ENCODE data around the gene RFPL3. TPM values are rescaled to one million over a fixed set of nuclear protein-coding genes. Genes with fewer than 3 reads are reported as not detected.

The RFPL3 gene
- total RNA-seq, 1 donor from 2014 or later, result not detected

DNA sequence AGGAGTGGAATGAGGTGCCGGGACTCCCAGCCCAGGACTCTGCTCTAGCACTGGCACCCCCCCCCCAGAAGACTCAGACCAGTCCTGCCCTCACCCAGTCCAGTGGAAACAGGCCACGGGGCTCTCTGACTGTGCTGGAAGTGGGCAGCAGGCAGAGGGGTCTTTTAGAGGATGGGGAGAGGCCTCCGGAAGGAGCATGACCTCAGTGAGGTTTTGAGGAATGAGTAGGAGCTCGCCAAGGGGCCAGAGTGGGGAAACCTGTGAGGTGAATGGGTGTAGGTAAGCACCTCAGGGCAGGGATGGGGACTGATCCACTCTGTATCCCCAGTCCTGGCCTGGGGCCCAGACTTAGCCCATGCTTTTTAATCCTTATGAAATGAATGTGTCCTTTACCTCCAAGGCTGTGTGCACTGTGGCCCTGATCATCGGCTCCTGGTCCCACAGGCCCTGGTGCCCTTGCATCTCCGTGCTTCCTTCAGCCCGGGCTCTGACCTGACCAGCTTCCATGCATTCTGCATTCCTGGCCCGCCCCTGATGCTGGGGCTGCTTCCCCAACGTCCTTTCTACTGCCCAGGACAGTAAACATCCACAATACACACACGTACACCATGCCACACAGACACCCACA, 24.4 kb upstream of the RFPL3 start:
- DNase-seq (ENCODE audit: low read depth), result no peak
- H3K27me3 Mint-ChIP-seq (ENCODE audit: low read depth, unreplicated experiment), result peaks cover 26% of the 10 kb centered on the region
- Histone ChIP-seq H3K4me2 (ENCODE audit: low read length) (no peak overlapping the region), H4K20me1 (ENCODE audit: insufficient read depth, low read length) (no peaks in the 10 kb centered on the region), H3K36me3 (ENCODE audit: insufficient read depth, low read length) (no peaks in the 10 kb centered on the region), H3K9me3 (ENCODE audit: insufficient read depth, low read depth, low read length) (no peaks in the 10 kb centered on the region), H3K4me3 (ENCODE audit: insufficient read depth, low read depth, low read length) (no peak overlapping the region), H3K27me3 (ENCODE audit: insufficient read depth, low read length) (no peaks in the 10 kb centered on the region), H3K27ac (ENCODE audit: low read depth, low read length) (no peak overlapping the region), H3K4me1 (ENCODE audit: insufficient read depth, low read length) (no peaks in the 10 kb centered on the region), H3K79me2 (ENCODE audit: insufficient read depth, low read length) (no peaks in the 10 kb centered on the region), H3K9ac (ENCODE audit: low read length) (no peak overlapping the region), H2AFZ (ENCODE audit: low read depth, low read length) (no peak overlapping the region)
- no peak for FAIRE-seq
- H3K36me3 Mint-ChIP-seq (ENCODE audit: low read depth, unreplicated experiment), result no peaks in the 10 kb centered on the region
- no peaks in the 10 kb centered on the region for H3K9me3 Mint-ChIP-seq (ENCODE audit: unreplicated experiment)
- no peak overlapping the region for H3K4me3 Mint-ChIP-seq (ENCODE audit: unreplicated experiment)
- H3K27ac Mint-ChIP-seq (ENCODE audit: unreplicated experiment), result no peak overlapping the region
- no peak for TF ChIP-seq EZH2 (IDR thresholded peaks at IDR 0.05; ENCODE audit: insufficient read depth, low read length)
- TF ChIP-seq, protein P1, sequence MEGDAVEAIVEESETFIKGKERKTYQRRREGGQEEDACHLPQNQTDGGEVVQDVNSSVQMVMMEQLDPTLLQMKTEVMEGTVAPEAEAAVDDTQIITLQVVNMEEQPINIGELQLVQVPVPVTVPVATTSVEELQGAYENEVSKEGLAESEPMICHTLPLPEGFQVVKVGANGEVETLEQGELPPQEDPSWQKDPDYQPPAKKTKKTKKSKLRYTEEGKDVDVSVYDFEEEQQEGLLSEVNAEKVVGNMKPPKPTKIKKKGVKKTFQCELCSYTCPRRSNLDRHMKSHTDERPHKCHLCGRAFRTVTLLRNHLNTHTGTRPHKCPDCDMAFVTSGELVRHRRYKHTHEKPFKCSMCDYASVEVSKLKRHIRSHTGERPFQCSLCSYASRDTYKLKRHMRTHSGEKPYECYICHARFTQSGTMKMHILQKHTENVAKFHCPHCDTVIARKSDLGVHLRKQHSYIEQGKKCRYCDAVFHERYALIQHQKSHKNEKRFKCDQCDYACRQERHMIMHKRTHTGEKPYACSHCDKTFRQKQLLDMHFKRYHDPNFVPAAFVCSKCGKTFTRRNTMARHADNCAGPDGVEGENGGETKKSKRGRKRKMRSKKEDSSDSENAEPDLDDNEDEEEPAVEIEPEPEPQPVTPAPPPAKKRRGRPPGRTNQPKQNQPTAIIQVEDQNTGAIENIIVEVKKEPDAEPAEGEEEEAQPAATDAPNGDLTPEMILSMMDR (IDR thresholded peaks at IDR 0.05; ENCODE audit: insufficient read depth, low read depth, low read length), result no peak
- no peaks in the 10 kb centered on the region for H3K4me1 Mint-ChIP-seq (ENCODE audit: low read depth, unreplicated experiment)

DNA sequence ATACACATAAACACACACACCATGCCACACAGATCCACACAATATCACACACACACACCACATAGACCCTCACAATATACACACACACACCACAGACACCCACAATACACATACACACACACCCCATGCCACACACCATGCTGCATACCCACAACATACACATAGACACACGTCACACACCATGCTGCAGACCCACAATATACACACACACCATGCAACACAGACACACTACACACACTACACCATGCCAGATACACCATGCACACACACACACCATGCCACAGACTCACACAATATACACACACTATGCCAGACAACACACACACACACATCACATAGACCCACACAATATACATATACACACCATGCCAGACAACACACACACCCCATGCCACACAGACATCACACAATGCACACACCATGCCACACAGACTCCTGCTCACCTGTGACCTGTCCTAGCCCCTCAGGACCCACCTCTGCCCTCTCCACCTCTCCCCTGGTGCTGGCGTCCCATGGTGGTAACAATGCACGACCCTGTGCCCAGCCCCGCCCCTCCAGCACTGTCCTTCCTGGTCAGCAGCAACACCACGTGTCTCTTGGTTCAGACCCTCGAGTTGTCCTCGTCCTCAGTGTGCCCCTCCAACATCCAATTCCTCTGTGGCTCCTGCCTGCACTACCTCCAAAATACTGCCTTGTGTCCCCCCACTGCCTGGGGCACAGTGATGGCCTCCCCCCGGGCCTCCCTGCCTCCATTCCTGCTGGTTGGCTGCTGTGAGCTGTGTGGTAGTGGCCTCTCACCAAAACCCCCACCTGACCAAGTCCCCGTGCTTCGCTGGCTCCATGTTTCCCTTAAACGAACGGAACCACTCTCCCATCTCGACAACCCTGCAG, 23.7 kb upstream of the RFPL3 start:
- Histone ChIP-seq H3K9ac (ENCODE audit: low read length) (no peak overlapping the region), H3K36me3 (ENCODE audit: insufficient read depth, low read length) (no peaks in the 10 kb centered on the region), H3K4me2 (ENCODE audit: low read length) (no peak overlapping the region), H3K4me1 (ENCODE audit: insufficient read depth, low read length) (no peaks in the 10 kb centered on the region), H4K20me1 (ENCODE audit: insufficient read depth, low read length) (no peaks in the 10 kb centered on the region), H2AFZ (ENCODE audit: low read depth, low read length) (no peak overlapping the region), H3K9me3 (ENCODE audit: insufficient read depth, low read depth, low read length) (no peaks in the 10 kb centered on the region), H3K79me2 (ENCODE audit: insufficient read depth, low read length) (no peaks in the 10 kb centered on the region), H3K4me3 (ENCODE audit: insufficient read depth, low read depth, low read length) (no peak overlapping the region), H3K27me3 (ENCODE audit: insufficient read depth, low read length) (no peaks in the 10 kb centered on the region), H3K27ac (ENCODE audit: low read depth, low read length) (no peak overlapping the region)
- Mint-ChIP-seq H3K9me3 (ENCODE audit: unreplicated experiment) (no peaks in the 10 kb centered on the region), H3K27me3 (ENCODE audit: low read depth, unreplicated experiment) (peaks cover 28% of the 10 kb centered on the region), H3K4me3 (ENCODE audit: unreplicated experiment) (no peak overlapping the region), H3K4me1 (ENCODE audit: low read depth, unreplicated experiment) (no peaks in the 10 kb centered on the region), H3K36me3 (ENCODE audit: low read depth, unreplicated experiment) (no peaks in the 10 kb centered on the region), H3K27ac (ENCODE audit: unreplicated experiment) (no peak overlapping the region)
- DNase-seq (ENCODE audit: low read depth) (no peak), FAIRE-seq (no peak)
- TF ChIP-seq, protein P1 (IDR thresholded peaks at IDR 0.05; ENCODE audit: insufficient read depth, low read depth, low read length), result no peak
- no peak for TF ChIP-seq EZH2 (IDR thresholded peaks at IDR 0.05; ENCODE audit: insufficient read depth, low read length)
